SKM-1 (cell line): ENCODE data around the gene IL17B.
A peak's percentile ranks its signal among the peaks of the same experiment; 100 is the strongest.

Experiments
- DNase-seq: peaks from one replicate; lab custom pipeline; 2025; ENCODE audit not compliant: unreplicated experiment; lab: John Stamatoyannopoulos, UW

The IL17B gene

GRCh38 chr5:149362541-149362940 is 16.6 kb downstream of the IL17B start:
- no peak for DNase-seq

GRCh38 chr5:149360272-149360671 is 18.8 kb downstream of the IL17B start:
- DNase-seq: peak; percentile 21

- no peak for DNase-seq
Measured at GRCh38 chr5:149358868-149359495, 20.1 kb downstream of the IL17B start.

- DNase-seq: peak; percentile 42
Measured at GRCh38 chr5:149358294-149358651, 20.8 kb downstream of the IL17B start.

GRCh38 chr5:149357370-149358293 is 21.5 kb downstream of the IL17B start, which contains the start of gene PCYOX1L:
Gene PCYOX1L (plus strand): TSS chr5:149358046. CDS start chr5:149358069, 23 bp downstream.
- DNase-seq: peak; percentile 89

GRCh38 chr5:149356391-149356790 is 22.7 kb downstream of the IL17B start:
- no peak for DNase-seq

GRCh38 chr5:149355688-149356087 is 23.4 kb downstream of the IL17B start:
- no peak for DNase-seq

GRCh38 chr5:149353911-149354310 is 25.2 kb downstream of the IL17B start:
- no peak for DNase-seq

- no peak for DNase-seq
Measured at GRCh38 chr5:149352169-149352568, 26.9 kb downstream of the IL17B start.

GRCh38 chr5:149349382-149349781 is 29.7 kb downstream of the IL17B start:
- DNase-seq: no peak

- no peak for DNase-seq
Measured at GRCh38 chr5:149348518-149348917, 30.6 kb downstream of the IL17B start.

- no peak for DNase-seq
Measured at GRCh38 chr5:149345892-149346222, 33.2 kb downstream of the IL17B start.

GRCh38 chr5:149345147-149345891 is 33.8 kb downstream of the IL17B start, which contains the start of gene GRPEL2:
Gene GRPEL2 (plus strand): TSS chr5:149345499. CDS start chr5:149345540, 41 bp downstream.
- DNase-seq: peak; percentile 95

GRCh38 chr5:149344151-149344550 is 34.9 kb downstream of the IL17B start:
- DNase-seq: no peak

- no peak for DNase-seq
Measured at GRCh38 chr5:149341876-149342275, 37.2 kb downstream of the IL17B start.

GRCh38 chr5:149340920-149341319 is 38.2 kb downstream of the IL17B start:
- DNase-seq: no peak

- DNase-seq: no peak
Measured at GRCh38 chr5:149338364-149338763, 40.7 kb downstream of the IL17B start.

- DNase-seq: no peak
Measured at GRCh38 chr5:149337736-149338135, 41.4 kb downstream of the IL17B start.

- no peak for DNase-seq
Measured at GRCh38 chr5:149333711-149334443, 45.2 kb downstream of the IL17B start.

- no peak for DNase-seq
Measured at GRCh38 chr5:149328177-149328576, 50.9 kb downstream of the IL17B start.

- DNase-seq: no peak
Measured at GRCh38 chr5:149326611-149327010, 52.5 kb downstream of the IL17B start.
